WTC11 (cell line): ENCODE measurements around the gene MACC1.

Experiments used
- FOXK1 ChIP-seq: sonication (generic); formaldehyde crosslinking; IDR thresholded peaks from 2 replicates; pipeline ENCODE4 v1.8.0; 2022; ENCODE audit warnings: mild to moderate bottlenecking, moderate library complexity, missing genetic modification reagents
- JUN ChIP-seq: sonication (generic); formaldehyde crosslinking; IDR thresholded peaks from 2 replicates; pipeline ENCODE4 v1.8.0; 2023; ENCODE audit warnings: mild to moderate bottlenecking, missing genetic modification reagents
- NR1H2 ChIP-seq: sonication (generic); formaldehyde crosslinking; IDR thresholded peaks from 2 replicates; pipeline ENCODE4 v1.9.0; 2021; ENCODE audit warnings: mild to moderate bottlenecking, moderate library complexity, missing genetic modification reagents
- SMAD3 ChIP-seq: sonication (generic); formaldehyde crosslinking; IDR thresholded peaks from 2 replicates; pipeline ENCODE4 v1.8.0; 2022; ENCODE audit warnings: missing genetic modification reagents, mild to moderate bottlenecking, borderline replicate concordance
- TCF7 ChIP-seq: sonication (generic); formaldehyde crosslinking; IDR thresholded peaks from 2 replicates; pipeline ENCODE4 v1.8.0; 2022; ENCODE audit warnings: mild to moderate bottlenecking, low read depth, missing genetic modification reagents, moderate library complexity
- TEAD1 ChIP-seq: sonication (generic); formaldehyde crosslinking; IDR thresholded peaks from 2 replicates; pipeline ENCODE4 v1.8.0; 2022; ENCODE audit warnings: mild to moderate bottlenecking, missing genetic modification reagents
- ZNF121 ChIP-seq: sonication (generic); formaldehyde crosslinking; IDR thresholded peaks from 2 replicates; pipeline ENCODE4 v1.8.0; 2023; ENCODE audit warnings: missing genetic modification reagents
- TF ChIP-seq, protein P1 (sequence below): fragments of 200-600 bp; IDR thresholded peaks from 2 replicates; pipeline ENCODE4 v1.8.0; 2022; ENCODE audit warnings: antibody characterized with exemption
- TF ChIP-seq, protein P2 (sequence below): fragments of 250-450 bp; sonication (Bioruptor Pico); IDR thresholded peaks from 2 replicates; pipeline ENCODE4 v1.9.0; 2021; ENCODE audit warnings: mild to moderate bottlenecking
- TF ChIP-seq, protein P3 (sequence below): sonication (generic); formaldehyde crosslinking; IDR thresholded peaks from 2 replicates; pipeline ENCODE4 v1.8.1; 2023; ENCODE audit warnings: mild to moderate bottlenecking, missing genetic modification reagents, moderate library complexity

DNA sequence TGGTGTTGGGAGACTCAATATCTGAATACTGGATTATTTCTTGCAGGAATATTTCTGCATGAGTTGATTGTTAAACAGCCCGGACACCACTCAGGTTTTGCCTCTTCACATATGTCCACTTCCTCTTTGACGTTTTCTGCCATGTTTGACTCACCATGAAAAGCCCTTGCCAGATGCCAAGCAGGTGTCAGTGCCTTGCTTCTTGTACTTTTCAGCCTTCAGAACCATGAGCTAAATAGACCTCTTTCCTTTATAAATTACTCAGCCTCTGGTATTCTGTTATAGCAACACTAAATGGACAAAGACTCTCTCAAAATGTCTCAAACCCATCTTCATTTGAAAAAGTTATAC, 24.7 kb upstream of the MACC1 start:
- TF ChIP-seq, protein P1, sequence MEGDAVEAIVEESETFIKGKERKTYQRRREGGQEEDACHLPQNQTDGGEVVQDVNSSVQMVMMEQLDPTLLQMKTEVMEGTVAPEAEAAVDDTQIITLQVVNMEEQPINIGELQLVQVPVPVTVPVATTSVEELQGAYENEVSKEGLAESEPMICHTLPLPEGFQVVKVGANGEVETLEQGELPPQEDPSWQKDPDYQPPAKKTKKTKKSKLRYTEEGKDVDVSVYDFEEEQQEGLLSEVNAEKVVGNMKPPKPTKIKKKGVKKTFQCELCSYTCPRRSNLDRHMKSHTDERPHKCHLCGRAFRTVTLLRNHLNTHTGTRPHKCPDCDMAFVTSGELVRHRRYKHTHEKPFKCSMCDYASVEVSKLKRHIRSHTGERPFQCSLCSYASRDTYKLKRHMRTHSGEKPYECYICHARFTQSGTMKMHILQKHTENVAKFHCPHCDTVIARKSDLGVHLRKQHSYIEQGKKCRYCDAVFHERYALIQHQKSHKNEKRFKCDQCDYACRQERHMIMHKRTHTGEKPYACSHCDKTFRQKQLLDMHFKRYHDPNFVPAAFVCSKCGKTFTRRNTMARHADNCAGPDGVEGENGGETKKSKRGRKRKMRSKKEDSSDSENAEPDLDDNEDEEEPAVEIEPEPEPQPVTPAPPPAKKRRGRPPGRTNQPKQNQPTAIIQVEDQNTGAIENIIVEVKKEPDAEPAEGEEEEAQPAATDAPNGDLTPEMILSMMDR: no peak
- TF ChIP-seq, protein P2, sequence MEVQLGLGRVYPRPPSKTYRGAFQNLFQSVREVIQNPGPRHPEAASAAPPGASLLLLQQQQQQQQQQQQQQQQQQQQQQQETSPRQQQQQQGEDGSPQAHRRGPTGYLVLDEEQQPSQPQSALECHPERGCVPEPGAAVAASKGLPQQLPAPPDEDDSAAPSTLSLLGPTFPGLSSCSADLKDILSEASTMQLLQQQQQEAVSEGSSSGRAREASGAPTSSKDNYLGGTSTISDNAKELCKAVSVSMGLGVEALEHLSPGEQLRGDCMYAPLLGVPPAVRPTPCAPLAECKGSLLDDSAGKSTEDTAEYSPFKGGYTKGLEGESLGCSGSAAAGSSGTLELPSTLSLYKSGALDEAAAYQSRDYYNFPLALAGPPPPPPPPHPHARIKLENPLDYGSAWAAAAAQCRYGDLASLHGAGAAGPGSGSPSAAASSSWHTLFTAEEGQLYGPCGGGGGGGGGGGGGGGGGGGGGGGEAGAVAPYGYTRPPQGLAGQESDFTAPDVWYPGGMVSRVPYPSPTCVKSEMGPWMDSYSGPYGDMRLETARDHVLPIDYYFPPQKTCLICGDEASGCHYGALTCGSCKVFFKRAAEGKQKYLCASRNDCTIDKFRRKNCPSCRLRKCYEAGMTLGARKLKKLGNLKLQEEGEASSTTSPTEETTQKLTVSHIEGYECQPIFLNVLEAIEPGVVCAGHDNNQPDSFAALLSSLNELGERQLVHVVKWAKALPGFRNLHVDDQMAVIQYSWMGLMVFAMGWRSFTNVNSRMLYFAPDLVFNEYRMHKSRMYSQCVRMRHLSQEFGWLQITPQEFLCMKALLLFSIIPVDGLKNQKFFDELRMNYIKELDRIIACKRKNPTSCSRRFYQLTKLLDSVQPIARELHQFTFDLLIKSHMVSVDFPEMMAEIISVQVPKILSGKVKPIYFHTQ (CRISPR knock-in tag): no peak
- no peak for TF ChIP-seq TCF7
- no peak for TF ChIP-seq ZNF121 (CRISPR knock-in tag)
- TF ChIP-seq, protein P3, sequence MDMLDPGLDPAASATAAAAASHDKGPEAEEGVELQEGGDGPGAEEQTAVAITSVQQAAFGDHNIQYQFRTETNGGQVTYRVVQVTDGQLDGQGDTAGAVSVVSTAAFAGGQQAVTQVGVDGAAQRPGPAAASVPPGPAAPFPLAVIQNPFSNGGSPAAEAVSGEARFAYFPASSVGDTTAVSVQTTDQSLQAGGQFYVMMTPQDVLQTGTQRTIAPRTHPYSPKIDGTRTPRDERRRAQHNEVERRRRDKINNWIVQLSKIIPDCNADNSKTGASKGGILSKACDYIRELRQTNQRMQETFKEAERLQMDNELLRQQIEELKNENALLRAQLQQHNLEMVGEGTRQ: no peak
- no peak for TF ChIP-seq SMAD3 (CRISPR knock-in tag)
- TF ChIP-seq NR1H2 (CRISPR knock-in tag): no peak
- no peak for TF ChIP-seq JUN (CRISPR knock-in tag)
- TF ChIP-seq TEAD1 (CRISPR knock-in tag): no peak
- no peak for TF ChIP-seq FOXK1 (CRISPR knock-in tag)
